Small intestine (tissue), 7 donors: ENCODE data around the gene OR52K1. TPM values are rescaled to one million over a fixed set of nuclear protein-coding genes. Genes with fewer than 3 reads are reported as not detected.
"Not testable (repeated sequence)": the region's sequence is repeated elsewhere in the genome, so short reads cannot be mapped to it uniquely, and the experiment has no call there.

Experiments
- DNase-seq, 2 donors: peaks; one replicate each; pipeline versions ENCODE4 v3.0.0 to v3.0.0-alpha.2; 2013
- FAIRE-seq: peaks from 2 replicates; lab custom pipeline; 2012; peaks lifted over from hg19 to GRCh38; lab: Jason Lieb, UNC
- H3K27ac ChIP-seq, 3 donors: one replicate each; pipeline ENCODE4 v1.5.1; 2013; ENCODE audit warnings: low read length in 2 of 3, mild to moderate bottlenecking in 2 of 3, control low read depth in 1 of 3, inconsistent platforms in 1 of 3, low read depth in 1 of 3, moderate library complexity in 1 of 3
- H3K27me3 ChIP-seq, 3 donors: one replicate each; pipeline ENCODE4 v1.6.1; 2013; ENCODE audit warnings: low read length in 3 of 3, inconsistent platforms in 1 of 3; ENCODE audit not compliant: control insufficient read depth in 3 of 3, insufficient read depth in 3 of 3
- H3K36me3 ChIP-seq, 3 donors: one replicate each; pipeline ENCODE4 v1.6.1; 2013; ENCODE audit warnings: low read length in 3 of 3, inconsistent platforms in 1 of 3, low read depth in 1 of 3, mild to moderate bottlenecking in 1 of 3, moderate library complexity in 1 of 3; ENCODE audit not compliant: control insufficient read depth in 3 of 3, insufficient read depth in 2 of 3
- H3K4me1 ChIP-seq, 3 donors: one replicate each; pipeline ENCODE4 v1.6.1; 2013; ENCODE audit warnings: low read length in 2 of 3, inconsistent platforms in 1 of 3, low read depth in 1 of 3, mild to moderate bottlenecking in 1 of 3, moderate library complexity in 1 of 3; ENCODE audit not compliant: control insufficient read depth in 3 of 3, insufficient read depth in 2 of 3
- H3K4me3 ChIP-seq, 3 donors: one replicate each; pipeline ENCODE4 v1.5.1; 2013; ENCODE audit warnings: low read length in 3 of 3, control low read depth in 1 of 3, inconsistent platforms in 1 of 3, low read depth in 1 of 3, mild to moderate bottlenecking in 1 of 3, moderate library complexity in 1 of 3
- H3K9me3 ChIP-seq, 2 donors: one replicate each; pipeline ENCODE4 v1.6.1; 2013; ENCODE audit warnings: low read depth in 1 of 2, low read length in 1 of 2; ENCODE audit not compliant: control insufficient read depth in 2 of 2, insufficient read depth in 1 of 2
- WGBS, 3 donors: extraction: QIAGEN DNeasy Blood & Tissue Kit; methylation state at CpG; one replicate each; pipeline ENCODE4 v1.1.7; 2013; 5-methylcytosine and 5-hydroxymethylcytosine counted together
- polyA plus RNA-seq, 4 donors: library from polyadenylated mRNA; stranded (reverse) in 3 of 4; unstranded in 1 of 4; fragments of 200-250 nt in 3 of 4; fragments of 120-200 nt in 1 of 4; gene quantifications; one replicate each; pipeline versions ENCODE4 v1.2.1 to v1.2.3, GENCODE V29; 2013
- donor health status: healthy with polysubstance abuse.
- donor health status: control.
- donor health status: control.
- donor health status: Bipolar disorder and iron deficiency.
- donor health status: healthy.

OR52K1 gene
- polyA plus RNA-seq, 4 donors, result 0.09 TPM; not detected in 3

DNA sequence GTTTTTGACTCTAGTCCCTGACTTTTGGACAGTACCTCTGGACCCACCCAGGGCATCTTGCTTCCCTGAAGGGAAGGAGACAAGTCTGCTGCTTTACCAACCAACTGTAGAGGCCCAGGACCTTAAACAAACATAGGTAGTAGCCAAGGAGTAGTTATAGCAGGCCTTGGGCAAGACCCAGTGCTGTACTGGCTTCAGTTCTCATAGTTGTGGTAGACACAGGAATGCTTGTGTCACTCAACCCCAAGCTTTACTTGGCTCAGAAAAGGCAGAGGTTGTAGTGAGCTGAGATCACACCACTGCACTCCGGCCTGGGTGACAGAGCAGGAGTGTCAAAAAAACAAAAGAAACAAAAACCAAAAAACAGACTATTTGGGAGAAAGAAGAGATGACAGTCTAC lies 41.2 kb downstream of the OR52K1 start:
- Histone ChIP-seq H3K4me1 (no peaks in the 10 kb centered on the region), H3K4me3 (no peak overlapping the region), H3K27ac (no peak overlapping the region), H3K27me3 (no peaks in the 10 kb centered on the region), H3K9me3 (no peaks in the 10 kb centered on the region), H3K36me3 (no peaks in the 10 kb centered on the region)
- 40 to 100% (median 79%) methylated on average over 1 of the region's 1 CpG for WGBS, 3 donors
- FAIRE-seq, result no peak
- DNase-seq, result no peak

DNA sequence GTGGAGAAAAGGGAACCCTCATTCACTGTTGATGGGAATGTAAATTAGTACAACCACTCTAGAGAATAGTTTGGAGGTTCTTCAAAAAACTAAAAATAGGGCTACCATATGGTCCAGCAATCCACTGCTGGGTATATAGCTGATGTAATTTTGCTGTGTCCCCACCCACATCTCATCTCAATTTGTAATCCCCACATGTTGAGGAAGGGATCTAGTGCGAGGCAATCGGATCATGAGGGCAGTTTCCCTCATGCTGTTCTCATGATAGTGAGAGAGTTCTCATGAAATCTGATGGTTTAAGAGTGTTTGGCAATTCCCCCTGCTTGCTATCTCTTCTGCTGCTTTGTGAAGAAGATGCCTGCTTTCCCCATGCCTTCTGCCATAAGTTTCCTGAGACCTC lies 45.5 kb downstream of the OR52K1 start:
- Histone ChIP-seq H3K27ac (no peak overlapping the region), H3K4me1 (no peaks in the 10 kb centered on the region), H3K9me3 (no peaks in the 10 kb centered on the region), H3K4me3 (no peak overlapping the region), H3K36me3 (no peaks in the 10 kb centered on the region), H3K27me3 (peaks cover 0 to 3% (median 0%) of the 10 kb centered on the region in 3 donors)
- 86 to 95% (median 89%) methylated on average over 2 of the region's 2 CpGs for WGBS, 3 donors
- FAIRE-seq, result no peak
- DNase-seq, result no peak

DNA sequence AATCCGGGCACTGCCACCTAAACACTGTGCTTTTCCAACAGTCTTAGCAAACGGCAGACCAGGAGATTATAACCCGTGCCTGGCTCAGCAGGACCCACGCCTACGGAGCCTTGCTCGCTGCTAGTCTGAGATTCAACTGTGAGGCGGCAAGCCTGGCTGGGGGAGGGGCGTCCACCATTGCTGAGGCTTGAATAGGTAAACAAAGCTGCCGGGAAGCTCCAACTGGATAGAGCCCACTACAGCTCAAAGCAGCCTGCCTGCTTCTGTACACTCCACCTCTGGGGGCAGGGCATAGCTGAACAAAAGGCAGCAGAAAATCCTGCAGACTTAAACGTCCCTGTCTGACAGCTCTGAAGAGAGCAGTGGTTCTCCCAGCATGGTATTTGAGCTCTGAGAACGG lies 49.2 kb downstream of the OR52K1 start:
- not testable (repeated sequence) for H3K27me3 ChIP-seq, H3K4me1 ChIP-seq, H3K9me3 ChIP-seq, H3K36me3 ChIP-seq, DNase-seq, H3K4me3 ChIP-seq, FAIRE-seq, H3K27ac ChIP-seq
- 55 to 70% (median 69%) methylated on average over 11 of the region's 11 CpGs for WGBS, 3 donors

DNA sequence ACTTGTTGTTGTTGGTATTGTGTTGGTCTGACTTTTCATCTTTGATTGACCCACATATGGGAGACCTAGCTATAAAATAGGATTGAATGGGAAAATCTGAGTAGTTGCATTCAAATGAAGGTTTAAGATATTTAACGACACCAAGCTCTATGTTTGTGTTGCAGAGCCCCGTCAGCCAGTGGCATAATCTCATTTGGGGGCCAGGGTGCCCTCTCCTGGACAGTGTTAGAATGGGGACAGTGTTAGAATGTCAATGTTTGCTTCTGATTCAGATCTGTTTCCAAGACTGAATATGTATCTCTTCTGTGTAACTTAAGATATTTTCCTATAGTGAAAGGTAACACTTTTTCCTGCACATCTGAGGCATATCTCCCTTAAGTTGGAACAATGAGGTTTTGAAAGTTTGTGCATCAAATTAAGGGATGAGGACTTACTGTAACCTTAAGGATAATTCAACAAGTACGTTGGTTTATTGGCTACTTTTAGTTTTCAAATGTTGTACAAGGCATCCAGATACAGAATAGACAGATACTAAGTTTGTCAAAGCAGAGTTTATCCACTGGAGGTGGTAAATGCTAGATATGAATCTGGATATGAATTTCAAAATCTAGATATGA lies 57.3 kb downstream of the OR52K1 start:
- H3K4me3 ChIP-seq, result no peak overlapping the region
- no peak overlapping the region for H3K27ac ChIP-seq
- H3K27me3 ChIP-seq, result no peaks in the 10 kb centered on the region
- H3K36me3 ChIP-seq, result no peaks in the 10 kb centered on the region
- no peaks in the 10 kb centered on the region for H3K4me1 ChIP-seq
- 22 to 25% (median 23%) methylated on average over 3 of the region's 3 CpGs for WGBS, 3 donors
- FAIRE-seq, result no peak
- DNase-seq, result peak; percentile 48 to 61
- no peaks in the 10 kb centered on the region for H3K9me3 ChIP-seq

DNA sequence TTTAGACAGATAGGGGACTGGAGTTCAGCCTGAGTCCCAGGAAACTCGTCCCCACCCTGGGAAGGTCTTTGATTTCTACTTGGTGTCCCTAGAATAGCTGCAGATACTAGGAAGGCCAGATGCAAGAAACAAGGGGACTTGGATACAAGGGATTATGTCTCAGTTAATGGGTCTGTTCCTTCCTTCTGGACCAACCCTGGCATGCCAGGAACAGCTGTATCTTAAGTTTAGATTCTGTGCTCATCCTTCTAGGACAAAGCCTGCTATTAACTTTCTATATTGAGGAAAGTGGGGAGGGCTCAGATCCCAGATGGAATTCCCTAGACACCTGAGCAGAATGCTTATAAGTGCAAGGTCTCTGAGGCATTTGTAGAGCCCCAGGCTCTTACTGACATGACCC lies 58.6 kb downstream of the OR52K1 start:
- 33 to 66% (median 43%) methylated on average over 1 of the region's 1 CpG for WGBS, 3 donors
- FAIRE-seq (no peak), DNase-seq (no peak)
- Histone ChIP-seq H3K4me3 (no peak overlapping the region), H3K27me3 (peaks cover 0 to 3% (median 0%) of the 10 kb centered on the region in 3 donors), H3K4me1 (no peaks in the 10 kb centered on the region), H3K9me3 (no peaks in the 10 kb centered on the region), H3K27ac (no peak overlapping the region), H3K36me3 (no peaks in the 10 kb centered on the region)

Other genes starting within 250 kb of the OR52K1 start
- gene OR52B4, start 114.3 kb upstream of the OR52K1 start, polyA plus RNA-seq, result not detected
- 10 to 100 TPM; 24.1 to 43.6 (median 40.0) TPM for gene TRIM21, start 88.9 kb upstream of the OR52K1 start, polyA plus RNA-seq
- not detected for gene OR52K2, start 33.4 kb upstream of the OR52K1 start, polyA plus RNA-seq
- not detected for gene OR52M1, start 62.5 kb downstream of the OR52K1 start, polyA plus RNA-seq
- under 1 TPM in 1 of 4 donors, not detected in 3; 0.04 TPM for gene OR52I2, start 99.1 kb downstream of the OR52K1 start, polyA plus RNA-seq
- gene OR52I1, start 111.4 kb downstream of the OR52K1 start, polyA plus RNA-seq, result under 1 TPM in 1 of 4 donors, not detected in 3; 0.07 TPM
- gene TRIM68, start 125.6 kb downstream of the OR52K1 start, polyA plus RNA-seq, result 10 to 100 TPM in 3 of 4 donors, 1 to 10 TPM in 1; 8.4 to 18.5 (median 10.6) TPM
- gene OR51D1, start 154.8 kb downstream of the OR52K1 start, polyA plus RNA-seq, result not detected
- 1 to 10 TPM in 2 of 4 donors, not detected in 2; 1.1 to 4.6 TPM for gene OR51E1, start 161.3 kb downstream of the OR52K1 start, polyA plus RNA-seq
- gene OR51E2, start 215.2 kb downstream of the OR52K1 start, polyA plus RNA-seq, result under 1 TPM in 2 of 4 donors, not detected in 2; 0.22 to 0.36 TPM
- under 1 TPM in 1 of 4 donors, not detected in 3; 0.04 TPM for gene MMP26, start 222.1 kb downstream of the OR52K1 start, polyA plus RNA-seq